Lower leg skin (tissue), 4 donors: ENCODE results near the gene LGALS9. TPM values are rescaled to one million over a fixed set of nuclear protein-coding genes. Genes with fewer than 3 reads are reported as not detected.
"Not testable (repeated sequence)": the region's sequence is repeated elsewhere in the genome, so short reads cannot be mapped to it uniquely, and the experiment has no call there.

Experiments used
- DNase-seq, 2 donors: peaks; one replicate each; pipeline ENCODE4 v3.0.0-alpha.2; 2019; ENCODE audit warnings: low spot score in 2 of 2
- H3K4me3 ChIP-seq: fragments of 200-600 bp; sonication (generic); 2 replicates; pipeline ENCODE4 v1.5.1; 2017; ENCODE audit warnings: mild to moderate bottlenecking, low read depth; ENCODE audit not compliant: poor library complexity, severe bottlenecking
- CTCF ChIP-seq, 3 donors: fragments of 450-650 bp; IDR thresholded peaks; one replicate each; pipeline ENCODE4 v1.5.1; 2016; ENCODE audit warnings: antibody characterized with exemption in 3 of 3, mild to moderate bottlenecking in 3 of 3, moderate library complexity in 2 of 3
- POLR2A ChIP-seq, 2 donors: fragments of 450-650 bp; IDR thresholded peaks; one replicate each; pipeline ENCODE4 v1.6.1; 2016 to 2017; ENCODE audit warnings: antibody characterized with exemption in 2 of 2, mild to moderate bottlenecking in 1 of 2, moderate library complexity in 1 of 2
- WGBS, 2 donors: methylation state at CpG; one replicate each; pipeline ENCODE4 v1.1.5; 2018; 5-methylcytosine and 5-hydroxymethylcytosine counted together
- intact Hi-C: fragments of 100-400 bp; cut with DNase I; formaldehyde crosslinking; loops from one replicate; pipeline ENCODE4 v1.15.0; 2023; ENCODE audit warnings: low total_unique reads
- total RNA-seq, 4 donors: library from RNA; depleted of rRNA; stranded (reverse); fragments of >200 nt; gene quantifications; one replicate each; pipeline ENCODE4 v1.1.0, GENCODE V29; 2016

Gene LGALS9
- total RNA-seq, 4 donors from 2014 or later = 3.4 to 15.5 (median 9.5) TPM

- intact Hi-C loops = loop anchor here (5.0 kb wide), 1 partner anchor 49 kb away; no protein-coding TSS in a partner anchor
- no peak overlapping the region for H3K4me3 ChIP-seq
- DNase-seq = no peak
- 81 to 91% methylated on average over 7 to 11 of the region's 11 CpGs for WGBS, 2 donors
- no peak for TF ChIP-seq CTCF (IDR thresholded peaks at IDR 0.05)
- TF ChIP-seq POLR2A (IDR thresholded peaks at IDR 0.05) = no peak
These were observed 19.8 kb downstream of the LGALS9 start for GRCh38 chr17:27650836-27651235.

GRCh38 chr17:27651411-27652345 lies 20.7 kb downstream of the LGALS9 start:
- intact Hi-C loops = loop anchor here (5.0 kb wide), 1 partner anchor 49 kb away; no protein-coding TSS in a partner anchor
- peak in 1 of 3 donors; percentile 74 for TF ChIP-seq CTCF (IDR thresholded peaks at IDR 0.05)
- no peak for TF ChIP-seq POLR2A (IDR thresholded peaks at IDR 0.05)
- peak; percentile 78 to 94 for DNase-seq
- H3K4me3 ChIP-seq = no peak overlapping the region
- 50 to 54% methylated on average over 16 of the region's 16 CpGs for WGBS, 2 donors

GRCh38 chr17:27653449-27653971 lies 22.5 kb downstream of the LGALS9 start:
- not testable (repeated sequence) for DNase-seq, H3K4me3 ChIP-seq
- intact Hi-C loops = loop anchor here (5.0 kb wide), 1 partner anchor 51 kb away; no protein-coding TSS in a partner anchor
- WGBS, 2 donors = 83 to 90% methylated on average over 5 to 9 of the region's 9 CpGs

- 87 to 90% methylated on average over 3 to 11 of the region's 15 CpGs for WGBS, 2 donors
- no peak for DNase-seq
- TF ChIP-seq POLR2A (IDR thresholded peaks at IDR 0.05) (no peak), CTCF (IDR thresholded peaks at IDR 0.05) (no peak)
- intact Hi-C loops = loop anchor here (5.0 kb wide), 1 partner anchor 52 kb away; no protein-coding TSS in a partner anchor
- H3K4me3 ChIP-seq = no peak overlapping the region
These were observed 23.1 kb downstream of the LGALS9 start for GRCh38 chr17:27654136-27654535.

- WGBS, 2 donors = 40 to 44% methylated on average over 34 of the region's 34 CpGs
- intact Hi-C loops = loop anchor here (5.0 kb wide), 2 partner anchors 53 to 102 kb away; no protein-coding TSS in a partner anchor
- no peak overlapping the region for H3K4me3 ChIP-seq
- peak; percentile 59 to 94 for DNase-seq
- no peak for TF ChIP-seq POLR2A (IDR thresholded peaks at IDR 0.05)
- peak in 1 of 3 donors; percentile 72 for TF ChIP-seq CTCF (IDR thresholded peaks at IDR 0.05)
These were observed 23.9 kb downstream of the LGALS9 start for GRCh38 chr17:27654654-27655524.

GRCh38 chr17:27655525-27656111 lies 24.6 kb downstream of the LGALS9 start:
- H3K4me3 ChIP-seq, DNase-seq: not testable (repeated sequence)
- intact Hi-C loops = loop anchor here (5.0 kb wide), 1 partner anchor 102 kb away; no protein-coding TSS in a partner anchor
- WGBS, 2 donors = 90 to 93% methylated on average over 16 of the region's 16 CpGs

GRCh38 chr17:27656620-27657019 lies 25.6 kb downstream of the LGALS9 start:
- intact Hi-C loops = loop anchor here (5.0 kb wide), 1 partner anchor 101 kb away; no protein-coding TSS in a partner anchor
- 84 to 86% methylated on average over 8 of the region's 8 CpGs for WGBS, 2 donors
- DNase-seq, H3K4me3 ChIP-seq: not testable (repeated sequence)
